Non-pigmented ciliary epithelial cell (primary cell): ENCODE data around the gene FGF4.
"Not testable (repeated sequence)": the region's sequence is repeated elsewhere in the genome, so short reads cannot be mapped to it uniquely, and the experiment has no call there.

Experiments
- DNase-seq: peaks from one replicate; pipeline ENCODE4 v3.0.0-alpha.2; 2010; ENCODE audit warnings: low read depth

FGF4 gene

DNA sequence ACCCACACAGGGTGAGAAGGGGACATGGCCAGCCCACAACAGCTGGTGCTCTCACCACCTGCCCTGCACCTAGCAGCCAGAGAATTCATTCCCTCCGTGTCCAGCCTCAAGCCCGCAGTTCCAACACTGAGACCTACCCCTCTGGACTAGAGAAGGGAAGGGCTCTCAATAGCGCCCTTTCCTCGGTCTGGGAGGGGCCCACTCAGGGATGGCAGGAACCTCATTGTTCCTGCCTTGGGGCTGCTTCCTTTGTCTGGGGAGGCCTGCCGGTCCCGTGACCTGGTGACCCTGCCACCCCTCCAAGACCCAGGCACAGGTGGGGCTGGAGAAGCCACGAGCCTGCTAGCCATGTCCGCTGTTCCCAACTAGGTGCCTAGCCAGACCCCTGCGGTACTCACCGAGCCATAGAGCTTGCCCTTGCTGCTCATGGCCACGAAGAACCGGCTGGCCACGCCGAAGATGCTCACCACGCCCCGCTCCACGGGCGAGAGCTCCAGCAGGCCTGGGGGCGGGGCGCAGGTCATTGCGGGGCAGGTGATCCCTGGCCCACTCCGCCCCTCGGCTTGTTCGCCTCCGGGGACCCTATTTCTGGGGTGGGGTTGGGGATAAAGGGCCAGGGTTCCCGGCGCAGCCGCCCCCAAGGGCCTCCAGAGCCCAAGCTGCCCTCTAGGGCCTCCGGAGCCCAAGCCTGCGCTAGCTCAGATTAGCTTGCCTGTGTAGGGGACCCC lies 1.4 kb downstream of the FGF4 start:
- DNase-seq = no peak

GRCh38 chr11:69771466-69771865 lies 3.7 kb downstream of the FGF4 start:
- no peak for DNase-seq

GRCh38 chr11:69770540-69770939 lies 4.6 kb downstream of the FGF4 start:
- DNase-seq = no peak

DNA sequence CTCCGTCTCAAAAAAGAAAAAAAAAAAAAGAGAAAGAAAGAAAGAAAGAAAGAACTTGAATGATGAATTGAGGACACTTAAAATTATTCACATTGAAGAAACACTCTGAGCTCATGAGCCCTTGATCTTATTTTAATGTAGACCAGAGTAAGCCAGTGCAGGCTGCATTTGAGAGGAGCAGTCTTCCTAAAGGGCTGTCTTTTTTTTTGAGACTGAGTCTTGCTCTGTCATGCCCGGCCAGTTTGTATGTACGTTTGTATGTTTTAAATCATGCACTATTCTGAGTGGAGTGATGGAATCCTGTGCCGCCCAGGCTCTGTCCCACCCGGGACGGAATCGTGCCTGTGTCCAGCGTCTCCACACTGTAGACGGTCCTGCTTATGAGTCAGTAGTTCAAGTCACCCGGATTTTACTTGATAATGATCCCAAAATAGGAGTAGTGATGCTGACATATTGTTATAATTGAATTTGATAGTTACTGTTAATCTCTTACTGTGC lies 9.6 kb downstream of the FGF4 start:
- DNase-seq = no peak

DNA sequence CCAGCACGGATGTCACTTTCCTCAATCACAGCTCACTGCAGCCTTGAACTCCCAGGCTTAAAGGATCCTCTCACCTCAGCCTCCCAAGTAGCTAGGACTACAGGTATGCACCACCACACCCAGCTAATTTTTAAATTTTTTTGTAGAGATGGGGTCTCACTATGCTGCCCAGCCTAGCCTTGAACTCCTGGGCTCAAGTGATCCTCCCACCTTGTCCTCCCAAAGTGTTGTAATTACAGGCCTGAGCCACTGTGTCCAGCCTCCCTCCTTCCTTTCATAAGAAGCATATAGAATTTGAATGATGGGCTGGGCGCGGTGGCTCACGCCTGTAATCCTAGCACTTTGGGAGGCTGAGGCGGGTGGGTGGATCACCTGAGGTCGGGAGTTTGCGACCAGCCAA lies 10.2 kb downstream of the FGF4 start:
- DNase-seq = not testable (repeated sequence)

GRCh38 chr11:69760319-69760718 lies 14.8 kb downstream of the FGF4 start:
- DNase-seq = no peak

DNA sequence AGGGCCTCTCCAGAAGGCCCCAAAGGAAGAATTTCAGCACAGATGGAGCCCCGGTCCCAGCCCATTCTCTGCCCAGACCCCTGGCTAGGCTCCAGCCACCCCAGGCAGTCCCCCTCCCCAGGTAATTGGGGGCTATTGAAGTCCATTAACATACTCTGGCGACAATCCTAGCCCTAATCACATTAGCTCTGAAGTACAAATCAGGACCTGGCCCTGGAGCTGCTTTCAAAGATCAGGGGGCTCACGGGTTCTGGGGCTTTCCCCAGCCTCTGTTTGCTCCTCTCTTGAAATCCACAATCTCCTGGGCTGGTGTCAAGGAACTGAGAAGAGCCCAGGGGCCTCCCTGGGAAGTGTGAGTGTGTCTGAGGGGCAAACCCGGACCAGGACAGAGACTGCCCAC lies 22.3 kb downstream of the FGF4 start:
- DNase-seq = no peak

DNA sequence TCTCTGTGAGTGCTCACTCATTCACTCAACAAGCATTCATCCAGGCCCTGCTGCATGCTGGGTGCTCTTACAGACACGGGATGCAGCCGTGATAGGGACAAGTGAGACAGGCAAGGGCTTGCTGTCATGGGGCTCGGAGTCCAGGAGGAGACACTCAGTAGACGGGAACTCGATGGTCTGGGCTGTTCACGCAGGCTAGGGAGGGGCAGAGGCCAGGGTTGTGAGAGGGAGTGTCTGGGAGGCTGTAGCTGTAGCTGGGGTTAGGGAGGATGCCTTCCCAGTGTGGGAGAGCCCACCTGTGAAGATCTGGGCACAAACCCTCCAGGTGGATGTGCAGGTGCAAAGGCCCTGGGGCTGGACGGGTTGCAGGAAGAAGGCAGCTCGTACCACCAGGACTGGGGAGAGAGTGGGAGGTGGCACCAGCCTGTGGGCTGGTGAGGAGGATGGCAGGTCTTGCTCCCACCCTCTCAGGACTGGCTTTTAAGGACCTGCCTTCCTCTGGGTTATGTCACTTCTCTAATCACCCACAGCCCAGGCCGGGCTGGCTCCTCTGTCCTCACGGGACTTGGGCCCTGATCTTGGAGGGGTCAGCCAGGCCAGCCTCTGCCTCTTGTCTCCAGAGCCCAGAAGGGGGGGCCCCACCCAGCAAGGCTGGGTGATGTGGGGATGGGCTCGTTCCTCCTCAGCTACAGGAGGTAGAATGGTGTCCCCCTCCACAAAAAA lies 24.1 kb downstream of the FGF4 start:
- no peak for DNase-seq

- DNase-seq = no peak
Observed at GRCh38 chr11:69750108-69750850, 24.9 kb downstream of the FGF4 start.

DNA sequence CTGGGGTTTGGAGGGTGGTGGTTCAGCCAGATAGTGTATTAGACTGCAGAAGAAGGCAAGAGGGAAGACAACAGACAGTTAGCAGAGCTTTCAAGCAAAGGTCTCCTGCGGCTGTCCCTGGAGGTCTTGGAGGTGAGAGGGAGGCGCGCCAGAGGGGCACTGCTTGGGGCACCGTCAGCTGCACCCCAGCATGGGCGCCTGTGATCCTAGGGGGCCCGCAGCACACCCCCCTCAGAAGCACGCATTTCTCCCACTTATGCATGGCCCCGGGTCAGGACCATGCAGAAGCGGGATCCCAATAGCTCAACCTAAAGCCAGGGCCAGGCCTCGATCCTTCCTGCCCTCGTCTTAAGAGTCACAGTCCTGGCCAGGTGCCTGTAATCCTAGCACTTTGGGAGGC lies 26.5 kb downstream of the FGF4 start:
- no peak for DNase-seq

- no peak for DNase-seq
Observed at GRCh38 chr11:69746752-69747742, 28.1 kb downstream of the FGF4 start.

DNA sequence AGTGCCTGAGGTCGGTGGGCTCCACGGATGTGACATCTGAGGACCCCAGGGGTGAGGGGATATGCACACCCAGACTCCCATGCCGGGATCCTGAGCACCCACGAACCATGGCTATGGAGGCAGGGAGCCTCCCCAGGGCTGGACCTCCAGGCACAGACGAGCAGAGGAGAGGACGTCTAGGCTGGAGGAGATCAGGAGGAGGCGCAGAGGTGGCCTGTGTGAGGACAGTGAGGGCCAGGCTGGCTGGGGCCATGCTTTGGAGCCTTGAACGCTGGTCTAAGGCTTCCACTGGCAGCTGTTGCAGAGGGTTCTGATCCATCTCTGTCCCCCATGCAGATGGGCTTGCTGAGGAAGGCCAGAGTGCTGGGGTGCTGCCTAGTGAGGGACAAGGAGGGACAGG lies 29.0 kb downstream of the FGF4 start:
- no peak for DNase-seq

- no peak for DNase-seq
Observed at GRCh38 chr11:69745201-69745600, 29.9 kb downstream of the FGF4 start.

GRCh38 chr11:69744435-69744834 lies 30.7 kb downstream of the FGF4 start:
- DNase-seq = peak; percentile 70

DNA sequence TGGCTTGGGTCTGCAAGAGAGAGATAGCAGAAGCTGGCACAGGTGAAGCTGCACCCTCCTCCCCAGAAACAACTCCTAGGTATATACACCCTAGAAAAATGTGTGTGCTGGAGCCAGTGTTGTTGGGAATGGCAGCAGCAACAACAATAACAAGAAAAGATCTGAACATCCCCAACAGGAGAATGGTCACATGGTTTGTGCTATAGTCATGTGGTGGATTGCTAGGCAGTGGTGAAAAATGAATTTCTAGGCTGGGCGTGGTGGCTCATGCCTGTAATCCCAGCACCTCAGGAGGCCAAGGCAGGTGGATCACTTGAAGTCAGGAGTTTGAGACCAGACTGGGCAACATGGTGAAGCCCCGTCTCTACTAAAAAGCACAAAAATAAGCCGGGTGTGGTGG lies 40.3 kb downstream of the FGF4 start:
- DNase-seq = no peak

DNA sequence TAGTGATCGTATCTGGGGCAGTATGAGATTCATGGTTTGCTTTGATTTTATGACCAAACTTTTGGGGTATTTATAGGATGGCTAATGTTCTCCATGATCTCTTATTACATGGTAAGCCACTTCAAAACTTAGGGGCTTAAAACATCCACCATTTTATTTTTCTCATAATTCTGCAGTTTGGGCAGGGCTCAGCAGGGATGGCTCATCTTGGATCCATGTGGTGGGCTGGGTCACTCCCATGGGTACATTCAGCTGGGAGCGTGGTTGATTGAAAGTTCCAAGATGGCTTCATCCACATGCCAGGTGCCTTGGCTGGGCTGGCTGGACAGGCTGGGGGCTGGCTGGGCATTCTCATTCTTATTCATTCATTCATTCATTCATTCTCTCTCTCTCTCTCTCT lies 40.8 kb downstream of the FGF4 start:
- DNase-seq = no peak

DNA sequence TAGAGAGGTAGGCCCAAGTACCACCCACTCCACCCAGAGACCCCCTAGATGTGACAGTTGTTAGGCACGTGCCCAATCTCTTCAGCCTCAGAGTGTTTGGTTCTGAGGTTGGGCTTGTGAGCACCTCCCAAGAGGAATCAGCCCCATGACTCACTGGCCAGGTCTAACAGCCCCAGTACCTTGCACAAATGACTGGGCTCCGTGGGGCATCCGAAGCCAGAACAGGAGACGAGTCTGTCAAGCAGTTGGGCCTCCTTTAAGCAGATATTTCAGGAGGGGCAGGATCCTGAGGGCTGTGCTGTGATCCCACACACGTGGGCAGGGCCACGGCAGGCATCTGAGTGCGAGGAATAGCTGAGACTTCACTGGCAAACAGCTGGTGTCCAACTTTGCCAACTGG lies 42.2 kb downstream of the FGF4 start:
- DNase-seq = no peak

- DNase-seq = no peak
Observed at GRCh38 chr11:69731110-69731509, 44.0 kb downstream of the FGF4 start.

DNA sequence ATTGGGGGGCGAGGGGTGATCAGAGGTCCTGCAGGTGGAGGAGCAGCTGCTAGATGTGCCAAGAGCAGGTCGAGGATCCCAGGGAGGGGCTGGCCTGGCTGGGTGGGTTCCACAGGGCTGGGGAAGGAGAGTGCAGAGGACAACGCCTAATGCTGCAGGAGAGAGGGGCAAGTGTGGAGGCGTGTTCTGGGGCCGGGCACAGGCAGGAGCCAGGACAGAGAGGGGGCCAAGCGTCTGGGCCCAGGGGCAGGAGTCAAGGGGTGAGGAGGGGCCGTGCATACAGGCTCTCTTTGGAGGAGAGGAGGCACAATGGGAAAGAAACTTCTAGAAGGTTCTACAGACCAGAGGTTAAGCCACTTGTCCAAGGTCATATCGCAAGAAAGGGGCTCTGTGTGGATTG lies 44.6 kb downstream of the FGF4 start:
- DNase-seq = no peak

DNA sequence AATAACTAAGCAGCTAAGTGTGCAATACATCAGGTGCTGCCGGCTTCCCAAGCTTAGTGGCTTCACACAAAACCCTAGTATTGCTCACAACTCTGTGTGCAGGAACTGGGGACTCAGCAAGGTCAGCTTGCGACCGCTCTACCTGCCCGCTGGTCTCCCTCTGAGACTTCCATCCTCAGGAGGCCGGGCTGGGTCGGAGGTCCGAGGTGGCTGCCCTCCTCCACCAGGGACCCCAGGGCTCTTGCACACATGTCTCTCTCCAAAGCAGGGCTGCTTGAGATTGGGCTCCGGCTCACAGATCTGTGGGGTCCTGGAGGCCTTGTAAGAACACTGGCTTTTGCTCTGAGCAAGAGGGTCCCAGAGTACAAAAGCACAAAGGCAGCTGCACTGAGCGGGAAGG lies 45.9 kb downstream of the FGF4 start:
- no peak for DNase-seq

GRCh38 chr11:69727266-69727665 lies 47.9 kb downstream of the FGF4 start:
- DNase-seq = no peak

- DNase-seq = no peak
Observed at GRCh38 chr11:69726481-69726880, 48.7 kb downstream of the FGF4 start.
